Measurements from ENCODE around the gene APELA.

The APELA gene

GRCh38 chr4:164866817-164867490 is 10.0 kb upstream of the APELA start:
- no peak for TF ChIP-seq CTCF (IDR thresholded peaks at IDR 0.05; ENCODE audit: low read depth, low read length)
- no peak overlapping the region for H3K4me3 ChIP-seq (replicated peaks in 1 of 2; ENCODE audit: low read depth in 2 of 2, low read length in 2 of 2)
- no peak for DNase-seq (ENCODE audit: low read depth in 2 of 2)

- H3K4me3 ChIP-seq (replicated peaks in 1 of 2; ENCODE audit: low read depth in 2 of 2, low read length in 2 of 2), result no peak overlapping the region
- DNase-seq (ENCODE audit: low read depth in 2 of 2), result no peak
- TF ChIP-seq CTCF (IDR thresholded peaks at IDR 0.05; ENCODE audit: low read depth, low read length), result no peak
These were observed 5.3 kb upstream of the APELA start for GRCh38 chr4:164871673-164872072.

- H3K4me3 ChIP-seq (replicated peaks in 1 of 2; ENCODE audit: low read depth in 2 of 2, low read length in 2 of 2), result no peak overlapping the region
- no peak for DNase-seq (ENCODE audit: low read depth in 2 of 2)
- no peak for TF ChIP-seq CTCF (IDR thresholded peaks at IDR 0.05; ENCODE audit: low read depth, low read length)
These were observed 4.5 kb upstream of the APELA start for GRCh38 chr4:164872481-164872880.

- no peak for DNase-seq (ENCODE audit: low read depth in 2 of 2)
- H3K4me3 ChIP-seq (replicated peaks in 1 of 2; ENCODE audit: low read depth in 2 of 2, low read length in 2 of 2), result no peak overlapping the region
- no peak for TF ChIP-seq CTCF (IDR thresholded peaks at IDR 0.05; ENCODE audit: low read depth, low read length)
These were observed 2.2 kb upstream of the APELA start for GRCh38 chr4:164874789-164875188.

GRCh38 chr4:164880489-164881262 is 3.7 kb downstream of the APELA start:
- no peak for DNase-seq (ENCODE audit: low read depth in 2 of 2)
- H3K4me3 ChIP-seq (replicated peaks in 1 of 2; ENCODE audit: low read depth in 2 of 2, low read length in 2 of 2), result no peak overlapping the region
- no peak for TF ChIP-seq CTCF (IDR thresholded peaks at IDR 0.05; ENCODE audit: low read depth, low read length)

GRCh38 chr4:164888096-164888715 is 11.2 kb downstream of the APELA start:
- no peak for TF ChIP-seq CTCF (IDR thresholded peaks at IDR 0.05; ENCODE audit: low read depth, low read length)
- no peak for DNase-seq (ENCODE audit: low read depth in 2 of 2)
- H3K4me3 ChIP-seq (replicated peaks in 1 of 2; ENCODE audit: low read depth in 2 of 2, low read length in 2 of 2), result no peak overlapping the region

All from cardiac fibroblast (primary cell).